WTC11 (cell line): Measurements from ENCODE around the gene COQ9. TPM values are rescaled to one million over a fixed set of nuclear protein-coding genes. Genes with fewer than 3 reads are reported as not detected.
A peak's percentile ranks its signal among the peaks of the same experiment; 100 is the strongest.

Source experiments
- ATAC-seq: fragments of 200-7000 bp; cut with Tn5 transposase; 2 replicates; pipeline ENCODE4 v1.10.0; 2021; ENCODE audit warnings: mild to moderate bottlenecking, moderate library complexity
- CTCF ChIA-PET: fragments of 300-600 bp; sonication (Branson Sonifier 250); formaldehyde crosslinking; loops from one replicate; lab custom pipeline; 2021; ENCODE audit warnings: antibody characterized with exemption; lab: Charles Lee
- POLR2A ChIA-PET: fragments of 350-600 bp; sonication (Branson Sonifier 250); formaldehyde crosslinking; loops from one replicate; lab custom pipeline; 2021; ENCODE audit warnings: antibody characterized with exemption; lab: Charles Lee
- DNase-seq: peaks from one replicate; pipeline ENCODE4 v3.0.0; 2021; ENCODE audit warnings: low spot score
- H3K27ac Mint-ChIP-seq: 2 replicates; pipeline ENCODE4 v1.8.0; 2021; ENCODE audit warnings: mixed read lengths
- H3K27me3 Mint-ChIP-seq: 2 replicates; pipeline ENCODE4 v1.8.0; 2021; ENCODE audit warnings: low read depth, mild to moderate bottlenecking, moderate library complexity, mixed read lengths
- H3K36me3 Mint-ChIP-seq: 2 replicates; pipeline ENCODE4 v1.8.0; 2021; ENCODE audit warnings: mixed read lengths
- H3K4me1 Mint-ChIP-seq: 2 replicates; pipeline ENCODE4 v1.8.0; 2022; ENCODE audit warnings: mixed read lengths
- H3K4me3 Mint-ChIP-seq: 2 replicates; pipeline ENCODE4 v1.8.0; 2021; ENCODE audit warnings: mild to moderate bottlenecking, moderate library complexity, mixed read lengths
- H3K9me3 Mint-ChIP-seq: 2 replicates; pipeline ENCODE4 v1.8.0; 2021; ENCODE audit warnings: mixed read lengths
- ARID4B ChIP-seq: sonication (generic); formaldehyde crosslinking; IDR thresholded peaks from 2 replicates; pipeline ENCODE4 v1.8.0; 2023; ENCODE audit warnings: missing genetic modification reagents, mild to moderate bottlenecking, borderline replicate concordance
- ATF1 ChIP-seq: sonication (generic); formaldehyde crosslinking; IDR thresholded peaks from 2 replicates; pipeline ENCODE4 v1.8.1; 2023; ENCODE audit warnings: mild to moderate bottlenecking, moderate library complexity, missing genetic modification reagents
- CREM ChIP-seq: sonication (generic); formaldehyde crosslinking; IDR thresholded peaks from 2 replicates; pipeline ENCODE4 v1.8.1; 2022; ENCODE audit warnings: mild to moderate bottlenecking, missing genetic modification reagents, moderate library complexity
- E2F5 ChIP-seq: sonication (generic); formaldehyde crosslinking; IDR thresholded peaks from 2 replicates; pipeline ENCODE4 v1.8.1; 2022; ENCODE audit warnings: mild to moderate bottlenecking, moderate library complexity, missing genetic modification reagents
- FOXK1 ChIP-seq: sonication (generic); formaldehyde crosslinking; IDR thresholded peaks from 2 replicates; pipeline ENCODE4 v1.8.0; 2022; ENCODE audit warnings: mild to moderate bottlenecking, moderate library complexity, missing genetic modification reagents
- FOXP1 ChIP-seq: sonication (generic); formaldehyde crosslinking; IDR thresholded peaks from 2 replicates; pipeline ENCODE4 v1.8.0; 2022; ENCODE audit warnings: missing genetic modification reagents, mild to moderate bottlenecking, moderate library complexity, borderline replicate concordance
- GRHL2 ChIP-seq: fragments of 250-450 bp; sonication (Bioruptor Pico); IDR thresholded peaks from 2 replicates; pipeline ENCODE4 v1.8.0; 2022; ENCODE audit warnings: mild to moderate bottlenecking, moderate library complexity; ENCODE audit not compliant: insufficient replicate concordance, severe bottlenecking
- HMGXB4 ChIP-seq: sonication (generic); formaldehyde crosslinking; IDR thresholded peaks from 2 replicates; pipeline ENCODE4 v1.8.1; 2023; ENCODE audit warnings: mild to moderate bottlenecking, moderate library complexity, missing genetic modification reagents
- JAZF1 ChIP-seq: fragments of 250-450 bp; sonication (Bioruptor Pico); IDR thresholded peaks from 2 replicates; pipeline ENCODE4 v1.9.0; 2021; ENCODE audit warnings: moderate library complexity, mild to moderate bottlenecking, inconsistent platforms
- JUN ChIP-seq: sonication (generic); formaldehyde crosslinking; IDR thresholded peaks from 2 replicates; pipeline ENCODE4 v1.8.0; 2023; ENCODE audit warnings: mild to moderate bottlenecking, missing genetic modification reagents
- KAT7 ChIP-seq: sonication (generic); formaldehyde crosslinking; IDR thresholded peaks from 2 replicates; pipeline ENCODE4 v1.8.1; 2023; ENCODE audit warnings: missing genetic modification reagents, mild to moderate bottlenecking, borderline replicate concordance
- MYBL2 ChIP-seq: sonication (generic); formaldehyde crosslinking; IDR thresholded peaks from 2 replicates; pipeline ENCODE4 v1.8.1; 2023; ENCODE audit warnings: mild to moderate bottlenecking, moderate library complexity, missing genetic modification reagents
- NFATC4 ChIP-seq: fragments of 250-450 bp; sonication (Bioruptor Pico); IDR thresholded peaks from 2 replicates; pipeline ENCODE4 v1.9.0; 2021; ENCODE audit warnings: mild to moderate bottlenecking
- NFE2L1 ChIP-seq: sonication (generic); formaldehyde crosslinking; IDR thresholded peaks from 2 replicates; pipeline ENCODE4 v1.8.1; 2023; ENCODE audit warnings: missing genetic modification reagents
- SP1 ChIP-seq: sonication (generic); formaldehyde crosslinking; conservative IDR thresholded peaks from 2 replicates; pipeline ENCODE4 v1.8.1; 2022; ENCODE audit warnings: missing genetic modification reagents
- STAT6 ChIP-seq: sonication (generic); formaldehyde crosslinking; conservative IDR thresholded peaks from 2 replicates; pipeline ENCODE4 v1.8.1; 2023; ENCODE audit warnings: mild to moderate bottlenecking, low read depth, missing genetic modification reagents, moderate library complexity
- TCF7 ChIP-seq: sonication (generic); formaldehyde crosslinking; IDR thresholded peaks from 2 replicates; pipeline ENCODE4 v1.8.0; 2022; ENCODE audit warnings: mild to moderate bottlenecking, low read depth, missing genetic modification reagents, moderate library complexity
- TEAD1 ChIP-seq: sonication (generic); formaldehyde crosslinking; IDR thresholded peaks from 2 replicates; pipeline ENCODE4 v1.8.0; 2022; ENCODE audit warnings: mild to moderate bottlenecking, missing genetic modification reagents
- ZBTB43 ChIP-seq: sonication (generic); formaldehyde crosslinking; IDR thresholded peaks from 2 replicates; pipeline ENCODE4 v1.8.1; 2023; ENCODE audit warnings: mild to moderate bottlenecking, missing genetic modification reagents
- ZNF232 ChIP-seq: sonication (generic); formaldehyde crosslinking; IDR thresholded peaks from 2 replicates; pipeline ENCODE4 v1.8.0; 2022; ENCODE audit warnings: mild to moderate bottlenecking, missing genetic modification reagents
- ZNF396 ChIP-seq: fragments of 250-450 bp; sonication (Bioruptor Pico); IDR thresholded peaks from 2 replicates; pipeline ENCODE4 v1.8.0; 2021; ENCODE audit warnings: mild to moderate bottlenecking, moderate library complexity, borderline replicate concordance
- ZNF416 ChIP-seq: fragments of 250-450 bp; sonication (Bioruptor Pico); IDR thresholded peaks from 2 replicates; pipeline ENCODE4 v1.9.0; 2021; ENCODE audit warnings: mild to moderate bottlenecking, inconsistent platforms
- ZNF423 ChIP-seq: fragments of 250-450 bp; sonication (Bioruptor Pico); IDR thresholded peaks from 2 replicates; pipeline ENCODE4 v2.1.2; 2022; ENCODE audit warnings: mild to moderate bottlenecking, moderate library complexity
- total RNA-seq: library from RNA; stranded (reverse); gene quantifications from 3 replicates; pipeline ENCODE4 v1.2.3, GENCODE V29; 2021

The COQ9 gene
- total RNA-seq, 1 experiment from 2014 or later: 39.2 TPM

GRCh38 chr16:57452021-57452420, 4.7 kb downstream of the COQ9 start (continued):
- TF ChIP-seq E2F5: no peak
- no peak for TF ChIP-seq GRHL2 (CRISPR knock-in tag)
- TF ChIP-seq ZNF416 (CRISPR knock-in tag): no peak
- no peak for TF ChIP-seq STAT6 (CRISPR knock-in tag)

- Mint-ChIP-seq H3K36me3 (peaks cover 44% of the 10 kb centered on the region), H3K4me3 (peak within 1 kb of the TSS; percentile 100), H3K4me1 (peaks cover 4% of the 10 kb centered on the region), H3K27ac (peak within 1 kb of the TSS; percentile 99), H3K9me3 (no peaks in the 10 kb centered on the region), H3K27me3 (no peaks in the 10 kb centered on the region)
- ChIA-PET CTCF (interaction anchor here (0.5 to 5.1 kb wide), 36 partner anchors 11 to 631 kb away, joined by 3 to 71 read pairs (median 5); partner anchors contain the start of genes CCDC102A, CIAPIN1, COQ9 and CX3CL1), POLR2A (interaction anchor here (0.7 to 1.6 kb wide), 5 partner anchors 14 to 66 kb away, joined by 3 to 9 read pairs (median 5); partner anchors contain the start of genes CIAPIN1 and COQ9)
- DNase-seq (peak; percentile 94), ATAC-seq (peak; percentile 93)
- TF ChIP-seq TCF7 (CRISPR knock-in tag) (0 out of 2 replicates have a peak, but pooled peaks have one; percentile 54), MYBL2 (CRISPR knock-in tag) (peak; percentile 86), FOXK1 (peak; percentile 90), HMGXB4 (peak; percentile 87), JAZF1 (CRISPR knock-in tag) (no peak), ZNF232 (CRISPR knock-in tag) (0 out of 2 replicates have a peak, but pooled peaks have one; percentile 34), ZNF423 (no peak), CREM (CRISPR knock-in tag) (peak; percentile 72), ZNF396 (no peak), ATF1 (CRISPR knock-in tag) (0 out of 2 replicates have a peak, but pooled peaks have one; percentile 38), ZBTB43 (CRISPR knock-in tag) (peak; percentile 83), ARID4B (CRISPR knock-in tag) (peak; percentile 83; the same call in 1 of the 2 replicates), ZNF416 (CRISPR knock-in tag) (peak; percentile 68; the same call in 1 of the 2 replicates), NFATC4 (CRISPR knock-in tag) (no peak), KAT7 (CRISPR knock-in tag) (0 out of 2 replicates have a peak, but pooled peaks have one; percentile 68), E2F5 (peak; percentile 68; the same call in 1 of the 2 replicates), JUN (peak; percentile 30; the same call in 1 of the 2 replicates), TEAD1 (CRISPR knock-in tag) (peak; percentile 85; the same call in 1 of the 2 replicates), NFE2L1 (peak; percentile 90), SP1 (CRISPR knock-in tag) (peak; percentile 74), FOXP1 (CRISPR knock-in tag) (peak; percentile 95)
Measured at GRCh38 chr16:57462209-57462977, 15.1 kb downstream of the COQ9 start, which contains the start of gene POLR2C. POLR2C (plus strand) TSS chr16:57462679; CDS start chr16:57462725, 46 bp downstream.
